H1 (cell line): Measurements from ENCODE around the gene CLDN14. TPM values are rescaled to one million over a fixed set of nuclear protein-coding genes. Genes with fewer than 3 reads are reported as not detected.

ENCODE experiments used
- CTCF ChIA-PET: fragments of 300-600 bp; sonication (Branson Sonifier 250); formaldehyde crosslinking; loops from one replicate; lab custom pipeline; 2021; ENCODE audit not compliant: partially characterized antibody; lab: Charles Lee
- POLR2A ChIA-PET: fragments of 300-600 bp; sonication (Branson Sonifier 250); formaldehyde crosslinking; loops from one replicate; lab custom pipeline; 2021; ENCODE audit warnings: inconsistent platforms; ENCODE audit not compliant: partially characterized antibody; lab: Charles Lee
- DNase-seq, 2 experiments: peaks; one replicate each; pipeline versions ENCODE4 v3.0.0 to v3.0.0-alpha.2; 2010 to 2022; ENCODE audit warnings: low spot score in 2 of 2, low read depth in 1 of 2, mixed read lengths in 1 of 2
- FAIRE-seq: peaks from 2 replicates; lab custom pipeline; 2011; peaks lifted over from hg19 to GRCh38; lab: Jason Lieb, UNC
- H2AFZ ChIP-seq: 2 replicates; pipeline ENCODE4 v1.8.1; 2012; ENCODE audit warnings: low read length, inconsistent platforms
- H2AK5ac ChIP-seq: 2 replicates; pipeline ENCODE4 v1.6.1; 2013; ENCODE audit warnings: low read depth, low read length
- H2BK120ac ChIP-seq: replicated peaks from 2 replicates; pipeline ENCODE3; 2013; ENCODE audit warnings: low read depth, low read length, inconsistent platforms
- H2BK12ac ChIP-seq: 2 replicates; pipeline ENCODE4 v1.6.1; 2013; ENCODE audit warnings: low read depth, low read length
- H2BK15ac ChIP-seq: 2 replicates; pipeline ENCODE4 v1.6.1; 2013; ENCODE audit warnings: low read length
- H2BK20ac ChIP-seq: 2 replicates; pipeline ENCODE4 v1.6.1; 2013; ENCODE audit warnings: low read length
- H2BK5ac ChIP-seq: 2 replicates; pipeline ENCODE4 v1.6.1; 2013; ENCODE audit warnings: low read depth, low read length
- H3K14ac ChIP-seq: 2 replicates; pipeline ENCODE4 v1.6.1; 2013; ENCODE audit warnings: inconsistent platforms; ENCODE audit not compliant: insufficient read length
- H3K18ac ChIP-seq: 2 replicates; pipeline ENCODE4 v1.6.1; 2013; ENCODE audit warnings: low read length; ENCODE audit errors: extremely low read depth
- H3K23ac ChIP-seq: 2 replicates; pipeline ENCODE4 v1.6.1; 2013; ENCODE audit warnings: inconsistent platforms; ENCODE audit not compliant: insufficient read length
- H3K23me2 ChIP-seq: 2 replicates; pipeline ENCODE4 v1.6.1; 2013; ENCODE audit warnings: low read depth, low read length
- H3K27ac ChIP-seq: 2 replicates; pipeline ENCODE4 v1.6.1; 2011; ENCODE audit warnings: low read depth, low read length, inconsistent platforms
- H3K27me3 ChIP-seq, 4 experiments: replicated peaks in 1 of 4; 1 replicate in 1 of 4; 2 replicates in 3 of 4; pipeline versions ENCODE4 v1.6.1 to v1.8.1; 2011 to 2013; ENCODE audit warnings: low read length in 3 of 4, mild to moderate bottlenecking in 3 of 4, inconsistent platforms in 2 of 4, mixed read lengths in 2 of 4, moderate library complexity in 1 of 4; ENCODE audit not compliant: control insufficient read depth in 3 of 4, insufficient read depth in 3 of 4; ENCODE audit errors: extremely low read depth in 1 of 4
- H3K36me3 ChIP-seq, 4 experiments: 2 replicates each; pipeline versions ENCODE4 v1.6.1 to v1.8.1; 2011 to 2013; ENCODE audit warnings: mild to moderate bottlenecking in 4 of 4, low read length in 3 of 4, moderate library complexity in 2 of 4, control low read depth in 1 of 4, inconsistent platforms in 1 of 4; ENCODE audit not compliant: insufficient read depth in 4 of 4, control insufficient read depth in 2 of 4
- H3K4ac ChIP-seq: replicated peaks from 2 replicates; pipeline ENCODE3; 2013; ENCODE audit warnings: low read length, low read depth, mixed read lengths, inconsistent platforms; ENCODE audit not compliant: insufficient read length
- H3K4me1 ChIP-seq, 4 experiments: replicated peaks in 1 of 4; 1 replicate in 1 of 4; 2 replicates in 3 of 4; pipeline versions ENCODE4 v1.6.1 to v1.8.1; 2011 to 2013; ENCODE audit warnings: low read length in 3 of 4, inconsistent platforms in 2 of 4, mixed read lengths in 1 of 4; ENCODE audit not compliant: insufficient read depth in 4 of 4, control insufficient read depth in 3 of 4
- H3K4me2 ChIP-seq, 2 experiments: 2 replicates each; pipeline versions ENCODE4 v1.6.1 to v1.8.1; 2011 to 2013; ENCODE audit warnings: low read depth in 2 of 2, low read length in 2 of 2, control low read depth in 1 of 2, inconsistent platforms in 1 of 2, mild to moderate bottlenecking in 1 of 2; ENCODE audit not compliant: insufficient read depth in 1 of 2
- H3K4me3 ChIP-seq, 4 experiments: fragments of 200-600, 300-600 bp in 1 of 4; sonication (generic), shearing (Covaris generic), sonication (Bioruptor Twin) in 1 of 4; 2 replicates each; pipeline versions ENCODE4 v1.5.1 to v1.8.1; 2011 to 2016; ENCODE audit warnings: low read length in 4 of 4, low read depth in 3 of 4, control low read depth in 2 of 4, inconsistent platforms in 2 of 4, mild to moderate bottlenecking in 2 of 4, mixed read lengths in 1 of 4, moderate library complexity in 1 of 4; ENCODE audit not compliant: insufficient read depth in 2 of 4; ENCODE audit errors: extremely low read depth in 1 of 4
- H3K56ac ChIP-seq: replicated peaks from 2 replicates; pipeline ENCODE3; 2013; ENCODE audit warnings: low read depth, mild to moderate bottlenecking, mixed read lengths, low read length, inconsistent platforms; ENCODE audit not compliant: insufficient read length
- H3K79me1 ChIP-seq: 2 replicates; pipeline ENCODE4 v1.6.1; 2013; ENCODE audit warnings: low read depth, low read length, control low read depth
- H3K79me2 ChIP-seq, 2 experiments: 2 replicates each; pipeline versions ENCODE4 v1.6.1 to v1.8.1; 2012 to 2013; ENCODE audit warnings: low read length in 2 of 2, mild to moderate bottlenecking in 2 of 2, inconsistent platforms in 1 of 2; ENCODE audit not compliant: insufficient read depth in 2 of 2, control insufficient read depth in 1 of 2
- H3K9ac ChIP-seq, 4 experiments: replicated peaks in 1 of 4; 1 replicate in 1 of 4; 2 replicates in 3 of 4; pipeline versions ENCODE4 v1.6.1 to v1.8.1; 2011 to 2013; ENCODE audit warnings: low read depth in 3 of 4, low read length in 3 of 4, control low read depth in 2 of 4, mild to moderate bottlenecking in 2 of 4, moderate library complexity in 2 of 4, inconsistent platforms in 1 of 4; ENCODE audit errors: extremely low read depth in 1 of 4
- H3K9me3 ChIP-seq, 2 experiments: 2 replicates each; pipeline versions ENCODE4 v1.6.1 to v1.8.1; 2012 to 2013; ENCODE audit warnings: mild to moderate bottlenecking in 2 of 2, moderate library complexity in 2 of 2, control low read depth in 1 of 2, inconsistent platforms in 1 of 2, low read depth in 1 of 2, low read length in 1 of 2, mixed read lengths in 1 of 2; ENCODE audit not compliant: insufficient read depth in 2 of 2
- H4K20me1 ChIP-seq, 2 experiments: replicated peaks in 1 of 2; 2 replicates each; pipeline versions ENCODE3 to v1.8.1; 2011 to 2013; ENCODE audit warnings: inconsistent platforms in 2 of 2, low read length in 2 of 2, mild to moderate bottlenecking in 1 of 2; ENCODE audit not compliant: insufficient read depth in 2 of 2, control insufficient read depth in 1 of 2
- H4K5ac ChIP-seq: 2 replicates; pipeline ENCODE4 v1.6.1; 2013; ENCODE audit warnings: low read length, low read depth, mixed read lengths, inconsistent platforms; ENCODE audit not compliant: insufficient read length
- H4K8ac ChIP-seq: 2 replicates; pipeline ENCODE4 v1.8.0; 2013; ENCODE audit warnings: mild to moderate bottlenecking, moderate library complexity, low read length, inconsistent platforms; ENCODE audit not compliant: insufficient read depth; ENCODE audit errors: extremely low read depth
- H4K91ac ChIP-seq: replicated peaks from 2 replicates; pipeline ENCODE3; 2013; ENCODE audit warnings: low read length, mixed read lengths, inconsistent platforms; ENCODE audit not compliant: insufficient read length
- CEBPB ChIP-seq: IDR thresholded peaks from 2 replicates; pipeline ENCODE4 v1.6.1; 2012; ENCODE audit warnings: low read depth, low read length
- CREB1 ChIP-seq: IDR thresholded peaks from 2 replicates; pipeline ENCODE4 v1.6.1; 2012; ENCODE audit warnings: inconsistent platforms
- EGR1 ChIP-seq: IDR thresholded peaks from 2 replicates; pipeline ENCODE4 v1.6.1; 2011; ENCODE audit warnings: low read depth, low read length, borderline replicate concordance
- FOSL1 ChIP-seq: IDR thresholded peaks from 2 replicates; pipeline ENCODE4 v1.6.1; 2011; ENCODE audit warnings: mild to moderate bottlenecking, low read depth, low read length, moderate library complexity; ENCODE audit not compliant: insufficient read depth
- NANOG ChIP-seq: IDR thresholded peaks from 2 replicates; pipeline ENCODE4 v1.6.1; 2011; ENCODE audit warnings: low read length, low read depth, mild to moderate bottlenecking, inconsistent platforms; ENCODE audit not compliant: insufficient read depth, poor library complexity, severe bottlenecking
- RNF2 ChIP-seq: fragments of 200-900, 300-1000 bp; sonication (generic); IDR thresholded peaks from 2 replicates; pipeline ENCODE4 v1.7.1; 2016; ENCODE audit warnings: borderline replicate concordance, low read depth, mild to moderate bottlenecking, antibody characterized with exemption, low read length; ENCODE audit not compliant: poor library complexity, severe bottlenecking; ENCODE audit errors: missing control alignments
- SIN3A ChIP-seq, 2 experiments: IDR thresholded peaks in 1 of 2; conservative IDR thresholded peaks in 1 of 2; 2 replicates each; pipeline ENCODE4 v1.6.1; 2011 to 2012; ENCODE audit warnings: low read length in 2 of 2, improper control_type of control experiment in 1 of 2, low read depth in 1 of 2, mild to moderate bottlenecking in 1 of 2
- SUZ12 ChIP-seq: fragments of 200-600 bp; sonication (generic); IDR thresholded peaks from 2 replicates; pipeline ENCODE4 v1.6.1; 2012; ENCODE audit warnings: mild to moderate bottlenecking, inconsistent platforms, low read length, moderate library complexity, mixed read lengths
- WGBS, 2 experiments: shearing (Covaris generic) in 1 of 2; methylation state at CpG; one replicate each; pipeline versions ENCODE4 v1.1.6 to v1.1.7; 2013 to 2015; ENCODE audit warnings: low lambda C conversion rate in 2 of 2, mixed read lengths in 2 of 2, inconsistent platforms in 1 of 2, low coverage in 1 of 2, missing lambda C conversion rate in 1 of 2; ENCODE audit not compliant: insufficient replicate concordance in 2 of 2, insufficient coverage in 1 of 2, insufficient read length in 1 of 2; ENCODE audit errors: extremely low coverage in 1 of 2, missing lambda C conversion rate in 1 of 2; 5-methylcytosine and 5-hydroxymethylcytosine counted together
- polyA plus RNA-seq, 7 experiments: library from polyadenylated mRNA; depleted of rRNA in 3 of 7; stranded (reverse) in 5 of 7; unstranded in 2 of 7; fragments of >200 nt in 5 of 7; fragments of 200-250 nt in 2 of 7; gene quantifications; 1 replicate in 5 of 7; 2 replicates in 1 of 7; 4 replicates in 1 of 7; pipeline versions ENCODE4 v1.2.1 to v1.2.3, GENCODE V29; 2011 to 2013; ENCODE audit warnings: missing spikeins in 2 of 7, mixed read lengths in 2 of 7
- total RNA-seq: library from RNA; stranded (reverse); fragmentation: NEBNext Ultra II Directional; extraction: Animal tissue kit (Norgen Biotek cat#: 25700); gene quantifications from 2 replicates; pipeline ENCODE4 v1.2.1, GENCODE V29; 2021
- TF ChIP-seq, protein P1 (sequence below): IDR thresholded peaks from 2 replicates; pipeline ENCODE4 v1.6.1; 2011; ENCODE audit warnings: low read length, improper control_type of control experiment
- TF ChIP-seq, protein P2 (sequence below), 3 experiments: IDR thresholded peaks; 1 replicate in 2 of 3; 2 replicates in 1 of 3; pipeline versions ENCODE4 v1.5.1 to v1.6.1; 2011; ENCODE audit warnings: low read length in 3 of 3, mild to moderate bottlenecking in 3 of 3, inconsistent platforms in 2 of 3, low read depth in 1 of 3, moderate library complexity in 1 of 3; ENCODE audit not compliant: insufficient read depth in 1 of 3; ENCODE audit errors: control extremely low read depth in 1 of 3

The CLDN14 gene
- total and polyA plus RNA-seq, 2 of the 8 experiments (the other 6 are each of a cell fraction or from before 2014, with no cell fraction given), result 0.08 TPM; not detected in 1

DNA sequence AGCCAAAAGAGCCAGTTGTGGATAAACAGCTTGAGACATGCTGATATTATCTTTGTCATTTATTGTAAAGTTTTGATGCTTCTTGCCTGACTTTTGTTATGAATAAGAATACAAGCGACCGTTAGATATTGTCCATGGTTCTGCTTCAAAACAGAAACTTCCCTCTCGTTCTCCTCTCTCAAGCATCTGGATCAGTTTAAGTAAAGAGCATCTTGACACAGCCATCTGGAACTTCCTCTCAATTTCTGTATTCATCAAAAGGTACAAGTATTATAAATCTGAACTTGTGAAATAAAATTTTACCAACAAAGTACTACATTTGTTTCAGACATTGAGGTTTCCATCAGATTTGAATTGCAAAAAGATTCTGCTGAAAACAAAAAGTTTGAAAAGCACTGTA, 36.4 kb upstream of the CLDN14 start:
- H2AFZ ChIP-seq, result no peak overlapping the region
- H3K4me1 ChIP-seq, result no peaks in the 10 kb centered on the region
- no peaks in the 10 kb centered on the region for H3K9me3 ChIP-seq
- H3K56ac ChIP-seq, result no peak overlapping the region
- no peak overlapping the region for H3K27ac ChIP-seq
- H3K23me2 ChIP-seq, result no peaks in the 10 kb centered on the region; the same call in 1 of the 2 replicates
- 92% methylated on average over 3 of the region's 3 CpGs; no CpG with 5 or more reads in 1 of the 2 experiments for WGBS, 2 experiments
- H3K27me3 ChIP-seq, result no peaks in the 10 kb centered on the region
- DNase-seq (no peak), FAIRE-seq (no peak)
- ChIA-PET CTCF (interaction anchor here (0.6 to 5.0 kb wide), 3 partner anchors 12 to 227 kb away, joined by 3 to 22 read pairs (median 3); no protein-coding TSS in a partner anchor), POLR2A (no interaction called here)
- H4K20me1 ChIP-seq, result no peaks in the 10 kb centered on the region
- no peak overlapping the region for H3K4me3 ChIP-seq
- H3K4ac ChIP-seq, result no peak overlapping the region
- no peak overlapping the region for H2BK120ac ChIP-seq
- H3K79me2 ChIP-seq, result no peaks in the 10 kb centered on the region
- no peak overlapping the region for H4K5ac ChIP-seq
- H2BK20ac ChIP-seq, result no peak overlapping the region
- H2BK12ac ChIP-seq, result no peak overlapping the region
- H3K9ac ChIP-seq, result no peak overlapping the region
- no peak overlapping the region for H3K18ac ChIP-seq
- no peak overlapping the region for H2AK5ac ChIP-seq
- no peak overlapping the region for H3K14ac ChIP-seq
- H4K8ac ChIP-seq, result no peak overlapping the region
- H3K4me2 ChIP-seq, result no peak overlapping the region
- H2BK5ac ChIP-seq, result no peak overlapping the region
- no peak overlapping the region for H4K91ac ChIP-seq
- H2BK15ac ChIP-seq, result no peak overlapping the region
- H3K79me1 ChIP-seq, result no peaks in the 10 kb centered on the region
- H3K36me3 ChIP-seq, result no peaks in the 10 kb centered on the region
- H3K23ac ChIP-seq, result no peak overlapping the region
- no peak for TF ChIP-seq RNF2
- TF ChIP-seq FOSL1, result no peak
- TF ChIP-seq, protein P1, sequence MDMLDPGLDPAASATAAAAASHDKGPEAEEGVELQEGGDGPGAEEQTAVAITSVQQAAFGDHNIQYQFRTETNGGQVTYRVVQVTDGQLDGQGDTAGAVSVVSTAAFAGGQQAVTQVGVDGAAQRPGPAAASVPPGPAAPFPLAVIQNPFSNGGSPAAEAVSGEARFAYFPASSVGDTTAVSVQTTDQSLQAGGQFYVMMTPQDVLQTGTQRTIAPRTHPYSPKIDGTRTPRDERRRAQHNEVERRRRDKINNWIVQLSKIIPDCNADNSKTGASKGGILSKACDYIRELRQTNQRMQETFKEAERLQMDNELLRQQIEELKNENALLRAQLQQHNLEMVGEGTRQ, result no peak
- no peak for TF ChIP-seq CREB1
- no peak for TF ChIP-seq SUZ12
- TF ChIP-seq CEBPB, result no peak
- TF ChIP-seq NANOG, result no peak
- TF ChIP-seq, protein P2, sequence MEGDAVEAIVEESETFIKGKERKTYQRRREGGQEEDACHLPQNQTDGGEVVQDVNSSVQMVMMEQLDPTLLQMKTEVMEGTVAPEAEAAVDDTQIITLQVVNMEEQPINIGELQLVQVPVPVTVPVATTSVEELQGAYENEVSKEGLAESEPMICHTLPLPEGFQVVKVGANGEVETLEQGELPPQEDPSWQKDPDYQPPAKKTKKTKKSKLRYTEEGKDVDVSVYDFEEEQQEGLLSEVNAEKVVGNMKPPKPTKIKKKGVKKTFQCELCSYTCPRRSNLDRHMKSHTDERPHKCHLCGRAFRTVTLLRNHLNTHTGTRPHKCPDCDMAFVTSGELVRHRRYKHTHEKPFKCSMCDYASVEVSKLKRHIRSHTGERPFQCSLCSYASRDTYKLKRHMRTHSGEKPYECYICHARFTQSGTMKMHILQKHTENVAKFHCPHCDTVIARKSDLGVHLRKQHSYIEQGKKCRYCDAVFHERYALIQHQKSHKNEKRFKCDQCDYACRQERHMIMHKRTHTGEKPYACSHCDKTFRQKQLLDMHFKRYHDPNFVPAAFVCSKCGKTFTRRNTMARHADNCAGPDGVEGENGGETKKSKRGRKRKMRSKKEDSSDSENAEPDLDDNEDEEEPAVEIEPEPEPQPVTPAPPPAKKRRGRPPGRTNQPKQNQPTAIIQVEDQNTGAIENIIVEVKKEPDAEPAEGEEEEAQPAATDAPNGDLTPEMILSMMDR (IDR thresholded peaks at IDR 0.05; ENCODE audit: control extremely low read depth in 1 of 3, insufficient read depth in 1 of 3, low read depth in 1 of 3, low read length in 3 of 3), result no peak
- no peak for TF ChIP-seq EGR1
- TF ChIP-seq SIN3A (conservative IDR thresholded peaks at IDR 0.05 in 1 of 2, IDR thresholded peaks at IDR 0.05 in 1 of 2; ENCODE audit: low read depth in 1 of 2, low read length in 2 of 2), result no peak
